K562 (cell line): ENCODE data around the gene SRPX. TPM values are rescaled to one million over a fixed set of nuclear protein-coding genes. Genes with fewer than 3 reads are reported as not detected.

Experiments
- ATAC-seq: fragments of 200-7000 bp; cut with Tn5 transposase; 3 replicates; pipeline ENCODE4 v1.9.1; 2020; ENCODE audit warnings: moderate library complexity
- BruUV-seq: library from RNA; stranded (reverse); fragments of 400-500 nt; replicated peaks from 2 replicates; lab custom pipeline; 2021; lab: Mats Ljungman, UMichigan
- CTCF ChIA-PET: fragments of 300-600 bp; formaldehyde crosslinking; extraction: SDS; loops from one replicate; lab custom pipeline; 2021; ENCODE audit warnings: low intra/inter-chr PET ratio; lab: Yijun Ruan, JAX
- POLR2A ChIA-PET: fragments of 300-600, 350-650 bp; sonication (Branson Sonifier 250); formaldehyde crosslinking; extraction: SDS; loops from one replicate; lab custom pipeline; 2021; ENCODE audit warnings: antibody characterized with exemption, inconsistent platforms; lab: Yijun Ruan, JAX
- DNase-seq, 4 experiments: peaks; one replicate each; pipeline versions ENCODE4 v3.0.0 to v3.0.0-alpha.2; 2011 to 2018; ENCODE audit warnings: low spot score in 3 of 4, mixed read lengths in 3 of 4; ENCODE audit errors: extremely low read depth in 1 of 4
- FAIRE-seq: peaks from 2 replicates; lab custom pipeline; 2011; peaks lifted over from hg19 to GRCh38; lab: Jason Lieb, UNC
- H2AFZ ChIP-seq: 2 replicates; pipeline ENCODE4 v1.6.0; 2011; ENCODE audit warnings: low read depth, low read length, control low read depth, inconsistent platforms
- H3K27ac ChIP-seq: fragments of 200-600 bp; 3 replicates; pipeline ENCODE4 v1.8.0; 2011; ENCODE audit warnings: low read depth, mild to moderate bottlenecking, control low read depth, inconsistent platforms, low read length, moderate library complexity, mixed read lengths; ENCODE audit errors: extremely low read depth
- H3K27me3 ChIP-seq, 2 experiments: fragments of 300-600 bp in 1 of 2; 2 replicates in 1 of 2; 3 replicates in 1 of 2; pipeline versions ENCODE4 v1.6.0 to v1.8.0; 2011; ENCODE audit warnings: inconsistent platforms in 2 of 2, low read length in 2 of 2, mild to moderate bottlenecking in 1 of 2, mixed read lengths in 1 of 2, moderate library complexity in 1 of 2; ENCODE audit not compliant: control insufficient read depth in 2 of 2, insufficient read depth in 2 of 2
- H3K36me3 ChIP-seq: fragments of 300-600 bp; 3 replicates; pipeline ENCODE4 v1.8.0; 2011; ENCODE audit warnings: mild to moderate bottlenecking, low read length, inconsistent platforms; ENCODE audit not compliant: control insufficient read depth, insufficient read depth
- H3K4me1 ChIP-seq, 2 experiments: fragments of 200-600 bp in 1 of 2; replicated peaks in 1 of 2; 2 replicates in 1 of 2; 3 replicates in 1 of 2; pipeline versions ENCODE4 v1.5.1 to v1.8.0; 2011; ENCODE audit warnings: inconsistent platforms in 2 of 2, low read length in 2 of 2, mild to moderate bottlenecking in 1 of 2, mixed read lengths in 1 of 2, moderate library complexity in 1 of 2; ENCODE audit not compliant: control insufficient read depth in 2 of 2, insufficient read depth in 2 of 2
- H3K4me2 ChIP-seq: 2 replicates; pipeline ENCODE4 v1.6.1; 2011; ENCODE audit warnings: low read length, control low read depth, inconsistent platforms, mixed read lengths; ENCODE audit not compliant: insufficient read depth
- H3K4me3 ChIP-seq: fragments of 200-600 bp; sonication (generic), shearing (Covaris generic); 2 replicates; pipeline ENCODE4 v1.5.1; 2016; ENCODE audit warnings: control low read depth, inconsistent platforms
- H3K79me2 ChIP-seq: fragments of 200-600 bp; 3 replicates; pipeline ENCODE4 v1.8.0; 2011; ENCODE audit warnings: low read length, inconsistent platforms; ENCODE audit not compliant: control insufficient read depth, insufficient read depth
- H3K9ac ChIP-seq, 2 experiments: 2 replicates each; pipeline versions ENCODE4 v1.6.0 to v1.6.1; 2011; ENCODE audit warnings: low read depth in 2 of 2, low read length in 2 of 2, control low read depth in 1 of 2, inconsistent platforms in 1 of 2, mild to moderate bottlenecking in 1 of 2, mixed read lengths in 1 of 2; ENCODE audit not compliant: insufficient read depth in 1 of 2
- H3K9me1 ChIP-seq: one replicate; pipeline ENCODE4 v1.6.0; 2011; ENCODE audit warnings: inconsistent platforms, mild to moderate bottlenecking, low read length, moderate library complexity; ENCODE audit not compliant: control insufficient read depth, insufficient read depth
- H3K9me3 ChIP-seq: replicated peaks from 2 replicates; pipeline ENCODE4 v1.5.1; 2011; ENCODE audit warnings: low read depth, low read length, inconsistent platforms; ENCODE audit not compliant: control insufficient read depth, insufficient read depth
- H4K20me1 ChIP-seq: replicated peaks from 2 replicates; pipeline ENCODE4 v1.6.1; 2011; ENCODE audit warnings: low read length, inconsistent platforms, mixed read lengths; ENCODE audit not compliant: control insufficient read depth, insufficient read depth
- EWSR1 ChIP-seq: fragments of 450-650 bp; IDR thresholded peaks from 2 replicates; pipeline ENCODE4 v1.6.1; 2018; ENCODE audit warnings: borderline replicate concordance, mild to moderate bottlenecking, low read depth, moderate library complexity; ENCODE audit not compliant: partially characterized antibody
- MCM3 ChIP-seq: fragments of 450-650 bp; IDR thresholded peaks from 2 replicates; pipeline ENCODE4 v1.6.1; 2016
- PHTF2 ChIP-seq: fragments of 250-450 bp; sonication (Bioruptor Pico); IDR thresholded peaks from 2 replicates; pipeline ENCODE4 v1.5.0; 2021; ENCODE audit warnings: mild to moderate bottlenecking
- PRMT5 ChIP-seq: sonication (generic); formaldehyde crosslinking; IDR thresholded peaks from 2 replicates; pipeline ENCODE4 v1.5.0; 2020; ENCODE audit warnings: missing genetic modification reagents
- USF1 ChIP-seq: sonication (generic); formaldehyde crosslinking; IDR thresholded peaks from 2 replicates; pipeline ENCODE4 v1.9.0; 2022; ENCODE audit warnings: mild to moderate bottlenecking, missing genetic modification reagents
- ZNF165 ChIP-seq: fragments of 250-450 bp; sonication (Bioruptor Pico); IDR thresholded peaks from 2 replicates; pipeline ENCODE4 v1.4.0; 2020; ENCODE audit warnings: borderline replicate concordance
- ZNF695 ChIP-seq: fragments of 450-650 bp; formaldehyde crosslinking; IDR thresholded peaks from 2 replicates; pipeline ENCODE4 v1.4.0; 2020; ENCODE audit warnings: mild to moderate bottlenecking, moderate library complexity
- WGBS: fragments of 100-300 bp; shearing (Covaris generic); methylation state at CpG from one replicate; pipeline ENCODE4 v1.1.6; 2016; ENCODE audit warnings: low coverage, mixed read lengths; ENCODE audit not compliant: insufficient coverage; ENCODE audit errors: missing lambda C conversion rate; 5-methylcytosine and 5-hydroxymethylcytosine counted together
- in situ Hi-C: fragments of 300-500 bp; cut with MboI; formaldehyde crosslinking; loops from 4 replicates; pipeline ENCODE4 v1.15.0; 2018; ENCODE audit warnings: inconsistent platforms, mixed read lengths
- intact Hi-C: fragments of 100-400 bp; cut with micrococcal nuclease; formaldehyde crosslinking; loops from 2 replicates; pipeline ENCODE4 v1.14.2; 2022
- polyA plus RNA-seq, 8 experiments: library from polyadenylated mRNA; depleted of rRNA in 4 of 8; stranded (reverse) in 5 of 8; unstranded in 3 of 8; fragments of >200 nt; fragmentation: Nextera tagmentation in 2 of 8; fragmentation: Illumina TruSeq in 1 of 8; extraction: Ambion mirVana in 2 of 8; extraction: Trizol in 1 of 8; gene quantifications; 2 replicates each; pipeline versions ENCODE4 v1.2.1 to v1.2.3, GENCODE V29; 2011 to 2014; ENCODE audit warnings: inconsistent platforms in 1 of 8, missing spikeins in 1 of 8
- total RNA-seq, 7 experiments: library from RNA; depleted of rRNA in 6 of 7; stranded (reverse); fragments of >200 nt in 6 of 7; fragmentation: Illumina TruSeq in 2 of 7; extraction: Trizol in 2 of 7; gene quantifications; 2 replicates each; pipeline versions ENCODE4 v1.2.1 to v1.2.3, GENCODE V29; 2011 to 2021; ENCODE audit warnings: low replicate concordance in 1 of 7

The SRPX gene
- total and polyA plus RNA-seq, 9 of the 15 experiments (the other 6 are each of a cell fraction or from before 2014, with no cell fraction given) = 0.11 to 0.77 (median 0.38) TPM; not detected in 2

GRCh38 chrX:38151441-38151840, 69.2 kb downstream of the SRPX start:
- Histone ChIP-seq H3K9me1 (no peaks in the 10 kb centered on the region), H3K4me1 (no peaks in the 10 kb centered on the region), H3K9ac (no peak overlapping the region), H4K20me1 (no peaks in the 10 kb centered on the region), H3K27me3 (no peaks in the 10 kb centered on the region; a peak in 1 of 5 replicates), H3K36me3 (no peaks in the 10 kb centered on the region), H2AFZ (no peak overlapping the region), H3K27ac (no peak overlapping the region), H3K9me3 (no peaks in the 10 kb centered on the region), H3K4me3 (no peak overlapping the region), H3K4me2 (no peak overlapping the region), H3K79me2 (no peaks in the 10 kb centered on the region)
- FAIRE-seq (no peak), DNase-seq (no peak), ATAC-seq (no peak)
- BruUV-seq = no TSS peak
- in situ Hi-C loops (loop anchor here (25.0 kb wide), 2 partner anchors 414 to 639 kb away; no protein-coding TSS in a partner anchor), intact Hi-C loops (no loop called here)
- 0% methylated on average over 5 of the region's 5 CpGs for WGBS
- TF ChIP-seq PHTF2 (CRISPR knock-in tag) (no peak), EWSR1 (no peak), MCM3 (no peak), ZNF695 (no peak), PRMT5 (CRISPR knock-in tag) (no peak), USF1 (no peak), ZNF165 (CRISPR knock-in tag) (no peak)
- CTCF ChIA-PET = no interaction called here
- POLR2A ChIA-PET = interaction anchor here (0.6 kb wide), 1 partner anchor 595 kb away, joined by 4 read pairs; no protein-coding TSS in a partner anchor
